MM.1S (cell line): ENCODE measurements around the gene CD200R1.

Experiments
- CTCF ChIP-seq: fragments of 300-600 bp; sonication (generic); IDR thresholded peaks from 2 replicates; pipeline ENCODE4 v1.5.1; 2016; ENCODE audit warnings: antibody characterized with exemption, low read length, mixed read lengths
- EZH2 ChIP-seq: fragments of 300-600 bp; sonication (generic); optimal IDR thresholded peaks from 2 replicates; pipeline ENCODE3; 2017; ENCODE audit warnings: low read depth, mild to moderate bottlenecking, antibody characterized with exemption, low read length, mixed read lengths

- TF ChIP-seq CTCF (no peak), EZH2 (no peak)
These were observed 7.1 kb downstream of the CD200R1 start for GRCh38 chr3:112967828-112968227.
